COLO829 (cell line): ENCODE results near the gene ADISSP.

ENCODE experiments used
- DNase-seq: peaks from one replicate; pipeline ENCODE4 v3.0.0; 2012; ENCODE audit warnings: low spot score

The ADISSP gene

GRCh38 chr20:3767427-3768341 is at the start of gene ADISSP:
Gene ADISSP (minus strand): TSS chr20:3767753. CDS start chr20:3760100, 7,653 bp downstream.
- peak; percentile 99 for DNase-seq

GRCh38 chr20:3815703-3816315 is 48.3 kb upstream of the ADISSP start:
- DNase-seq = no peak

- no peak for DNase-seq
Measured at GRCh38 chr20:3814928-3815495, 47.5 kb upstream of the ADISSP start.

GRCh38 chr20:3813848-3814581 is 46.5 kb upstream of the ADISSP start:
- DNase-seq = no peak

- DNase-seq = no peak
Measured at GRCh38 chr20:3812975-3813847, 45.7 kb upstream of the ADISSP start.

- no peak for DNase-seq
Measured at GRCh38 chr20:3812259-3812681, 44.7 kb upstream of the ADISSP start.

GRCh38 chr20:3811467-3812258 is 44.1 kb upstream of the ADISSP start:
- peak; percentile 97 for DNase-seq

GRCh38 chr20:3808544-3808943 is 41.0 kb upstream of the ADISSP start:
- DNase-seq = no peak

GRCh38 chr20:3804781-3805180 is 37.2 kb upstream of the ADISSP start:
- no peak for DNase-seq

GRCh38 chr20:3804254-3804751 is 36.8 kb upstream of the ADISSP start:
- DNase-seq = no peak

- no peak for DNase-seq
Measured at GRCh38 chr20:3803854-3804253, 36.3 kb upstream of the ADISSP start.

- no peak for DNase-seq
Measured at GRCh38 chr20:3803289-3803688, 35.7 kb upstream of the ADISSP start.

GRCh38 chr20:3802524-3803239 is 35.1 kb upstream of the ADISSP start:
- no peak for DNase-seq

GRCh38 chr20:3801846-3802245 is 34.3 kb upstream of the ADISSP start:
- no peak for DNase-seq

- no peak for DNase-seq
Measured at GRCh38 chr20:3801299-3801698, 33.7 kb upstream of the ADISSP start.

- DNase-seq = no peak
Measured at GRCh38 chr20:3800878-3801260, 33.3 kb upstream of the ADISSP start.

- DNase-seq = no peak
Measured at GRCh38 chr20:3800256-3800877, 32.8 kb upstream of the ADISSP start.

GRCh38 chr20:3798908-3799248 is 31.3 kb upstream of the ADISSP start:
- DNase-seq = no peak

GRCh38 chr20:3798373-3798768 is 30.8 kb upstream of the ADISSP start:
- no peak for DNase-seq
